SK-N-MC (cell line): ENCODE results near the gene ETFA.

Experiments used
- EZH2 ChIP-seq: fragments of 200-600 bp; sonication (generic); IDR thresholded peaks from one replicate; pipeline ENCODE4 v1.6.1; 2017; ENCODE audit warnings: antibody characterized with exemption
- POLR2AphosphoS5 ChIP-seq: IDR thresholded peaks from 2 replicates; pipeline ENCODE4 v1.6.1; 2012; ENCODE audit warnings: mild to moderate bottlenecking, low read depth, low read length, borderline replicate concordance

- TF ChIP-seq POLR2AphosphoS5 (no peak), EZH2 (no peak)
Observed at GRCh38 chr15:76353023-76353577, 41.8 kb upstream of the ETFA start.
